22Rv1 (cell line): Measurements from ENCODE around the gene CDC42EP1.
A peak's percentile ranks its signal among the peaks of the same experiment; 100 is the strongest.

ENCODE experiments used
- H3K27ac ChIP-seq: fragments of 450-650 bp; 2 replicates; pipeline ENCODE4 v1.5.1; 2017
- ZFX ChIP-seq: fragments of 450-650 bp; IDR thresholded peaks from 2 replicates; pipeline ENCODE4 v1.6.1; 2017; ENCODE audit warnings: antibody characterized with exemption, borderline replicate concordance
- TF ChIP-seq, protein P1 (sequence below): fragments of 450-650 bp; IDR thresholded peaks from 2 replicates; pipeline ENCODE4 v1.5.1; 2017; ENCODE audit warnings: mild to moderate bottlenecking

CDC42EP1 gene

DNA sequence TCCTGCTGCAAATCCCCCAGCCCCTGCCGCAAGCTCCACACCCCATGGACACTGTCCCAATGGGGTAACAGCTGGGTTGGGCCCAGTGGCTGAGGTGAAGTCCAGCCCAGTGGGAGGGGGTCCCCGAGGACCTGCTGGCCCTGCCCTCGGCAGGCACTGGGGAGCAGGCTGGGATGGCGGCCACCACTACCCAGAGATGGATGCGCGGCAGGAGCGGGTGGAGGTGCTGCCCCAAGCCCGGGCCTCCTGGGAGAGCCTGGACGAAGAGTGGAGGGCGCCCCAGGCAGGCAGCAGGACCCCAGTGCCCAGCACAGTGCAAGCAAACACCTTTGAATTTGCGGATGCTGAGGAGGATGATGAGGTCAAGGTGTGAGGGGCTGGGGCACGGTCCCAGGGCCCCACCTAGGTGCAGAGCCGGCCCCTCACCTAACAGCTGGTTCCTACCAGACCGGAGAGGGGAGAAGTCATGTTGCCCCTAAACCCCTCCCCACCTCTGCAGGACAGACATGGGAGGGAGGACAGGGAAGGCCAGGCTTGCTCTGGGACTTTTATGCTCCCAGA is 8.2 kb downstream of the CDC42EP1 start:
- peak overlapping the region; percentile 74 for H3K27ac ChIP-seq
- no peak for TF ChIP-seq ZFX
- TF ChIP-seq, protein P1, sequence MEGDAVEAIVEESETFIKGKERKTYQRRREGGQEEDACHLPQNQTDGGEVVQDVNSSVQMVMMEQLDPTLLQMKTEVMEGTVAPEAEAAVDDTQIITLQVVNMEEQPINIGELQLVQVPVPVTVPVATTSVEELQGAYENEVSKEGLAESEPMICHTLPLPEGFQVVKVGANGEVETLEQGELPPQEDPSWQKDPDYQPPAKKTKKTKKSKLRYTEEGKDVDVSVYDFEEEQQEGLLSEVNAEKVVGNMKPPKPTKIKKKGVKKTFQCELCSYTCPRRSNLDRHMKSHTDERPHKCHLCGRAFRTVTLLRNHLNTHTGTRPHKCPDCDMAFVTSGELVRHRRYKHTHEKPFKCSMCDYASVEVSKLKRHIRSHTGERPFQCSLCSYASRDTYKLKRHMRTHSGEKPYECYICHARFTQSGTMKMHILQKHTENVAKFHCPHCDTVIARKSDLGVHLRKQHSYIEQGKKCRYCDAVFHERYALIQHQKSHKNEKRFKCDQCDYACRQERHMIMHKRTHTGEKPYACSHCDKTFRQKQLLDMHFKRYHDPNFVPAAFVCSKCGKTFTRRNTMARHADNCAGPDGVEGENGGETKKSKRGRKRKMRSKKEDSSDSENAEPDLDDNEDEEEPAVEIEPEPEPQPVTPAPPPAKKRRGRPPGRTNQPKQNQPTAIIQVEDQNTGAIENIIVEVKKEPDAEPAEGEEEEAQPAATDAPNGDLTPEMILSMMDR: no peak

DNA sequence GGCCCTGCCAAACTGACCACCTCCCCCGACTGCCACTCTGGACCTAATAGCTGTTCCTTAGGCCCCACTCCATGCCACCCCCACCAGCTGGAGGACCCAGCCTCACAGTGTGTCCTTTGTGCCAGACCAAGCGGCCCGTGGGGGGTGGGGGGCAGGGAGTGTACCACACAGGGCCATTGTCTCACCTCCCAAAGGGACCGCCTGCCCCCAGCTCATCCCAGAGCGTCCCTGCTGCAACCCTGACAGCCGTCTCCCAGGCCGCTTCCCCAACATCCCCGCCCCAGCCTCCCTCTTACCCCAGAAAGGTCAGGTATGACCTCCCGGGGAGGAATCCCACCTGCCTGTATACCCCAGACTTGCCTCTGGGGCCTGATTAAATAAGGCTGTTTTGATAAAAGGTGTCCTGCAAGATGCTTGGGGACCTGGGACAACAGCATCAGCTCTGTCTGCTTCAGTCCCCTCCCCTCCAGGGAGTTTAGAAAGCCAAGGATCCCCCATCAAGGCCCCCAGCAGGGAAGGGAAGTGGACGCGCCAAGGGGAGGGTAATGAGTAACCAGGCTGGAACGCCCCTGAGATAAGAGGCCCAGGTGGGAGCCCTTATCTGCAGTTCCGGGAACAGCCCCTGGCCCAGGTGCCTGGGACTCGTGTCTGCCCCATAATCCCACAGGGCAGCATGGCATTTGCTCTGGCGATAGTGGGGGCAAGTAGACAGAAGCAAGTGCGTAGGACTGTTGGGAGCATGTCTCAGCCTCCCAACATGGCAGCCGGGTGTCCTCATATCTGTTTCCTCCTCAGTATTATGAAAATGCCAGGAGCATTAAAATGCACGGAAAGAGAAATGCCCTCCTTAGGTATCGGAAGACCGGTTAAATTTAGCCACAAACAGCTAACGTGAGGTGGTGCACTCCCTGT is 9.0 kb downstream of the CDC42EP1 start:
- TF ChIP-seq, protein P1: no peak
- TF ChIP-seq ZFX: no peak
- peak overlapping the region; percentile 74 for H3K27ac ChIP-seq

DNA sequence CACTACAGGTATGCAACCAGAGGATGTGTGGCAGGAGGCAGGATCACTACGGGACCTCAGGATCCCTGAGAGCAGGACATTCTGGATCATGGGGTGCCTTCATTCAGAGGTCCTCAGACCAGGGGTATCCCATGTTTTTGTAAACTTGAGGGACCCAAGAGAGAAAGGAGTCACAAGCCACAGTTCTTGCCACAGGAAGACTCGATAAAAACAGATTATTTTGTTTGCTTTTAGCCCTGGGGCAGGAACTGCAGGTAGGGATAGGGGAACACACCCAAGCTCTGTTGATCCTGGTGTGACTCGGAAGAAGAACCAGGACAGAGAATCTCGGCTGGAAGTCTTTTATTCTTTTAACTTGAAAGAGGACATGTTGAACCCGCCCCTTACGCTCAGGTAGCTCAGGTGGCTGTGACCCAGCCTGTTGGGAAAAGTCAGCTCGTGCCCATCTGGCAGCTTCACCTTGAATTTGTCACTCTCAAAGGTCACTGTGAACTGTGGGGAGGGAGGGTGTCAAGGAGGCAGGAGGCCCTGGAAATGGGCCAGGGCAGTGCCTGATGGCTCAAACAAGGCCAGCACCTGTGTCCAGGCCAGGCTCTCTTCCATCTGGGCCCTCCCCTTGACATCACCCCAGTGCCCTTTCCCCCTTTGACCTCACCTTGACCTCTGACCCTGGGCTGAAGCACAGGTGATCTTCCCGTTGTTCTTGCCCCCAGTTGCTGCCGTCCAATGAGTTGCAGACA is 9.8 kb downstream of the CDC42EP1 start:
- peak overlapping the region; percentile 74 for H3K27ac ChIP-seq
- TF ChIP-seq ZFX: no peak
- TF ChIP-seq, protein P1: no peak

DNA sequence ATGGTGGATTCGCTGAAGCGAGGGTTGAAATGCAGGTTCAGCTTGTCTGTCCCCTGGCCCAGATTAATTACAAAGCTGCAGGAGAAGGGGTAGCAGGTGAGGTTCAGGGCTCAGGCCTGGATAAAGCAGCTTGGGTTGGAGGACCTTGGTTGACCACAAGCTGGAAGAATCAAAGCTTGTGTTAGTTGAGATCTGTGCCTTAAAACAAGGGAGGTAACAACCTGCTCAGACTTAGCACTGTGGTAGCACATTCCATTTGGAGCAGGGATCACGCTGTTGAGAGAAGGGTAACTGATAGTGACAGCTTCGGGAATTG is 10.3 kb downstream of the CDC42EP1 start:
- no peak for TF ChIP-seq ZFX
- TF ChIP-seq, protein P1: no peak
- peak overlapping the region; percentile 74 for H3K27ac ChIP-seq

DNA sequence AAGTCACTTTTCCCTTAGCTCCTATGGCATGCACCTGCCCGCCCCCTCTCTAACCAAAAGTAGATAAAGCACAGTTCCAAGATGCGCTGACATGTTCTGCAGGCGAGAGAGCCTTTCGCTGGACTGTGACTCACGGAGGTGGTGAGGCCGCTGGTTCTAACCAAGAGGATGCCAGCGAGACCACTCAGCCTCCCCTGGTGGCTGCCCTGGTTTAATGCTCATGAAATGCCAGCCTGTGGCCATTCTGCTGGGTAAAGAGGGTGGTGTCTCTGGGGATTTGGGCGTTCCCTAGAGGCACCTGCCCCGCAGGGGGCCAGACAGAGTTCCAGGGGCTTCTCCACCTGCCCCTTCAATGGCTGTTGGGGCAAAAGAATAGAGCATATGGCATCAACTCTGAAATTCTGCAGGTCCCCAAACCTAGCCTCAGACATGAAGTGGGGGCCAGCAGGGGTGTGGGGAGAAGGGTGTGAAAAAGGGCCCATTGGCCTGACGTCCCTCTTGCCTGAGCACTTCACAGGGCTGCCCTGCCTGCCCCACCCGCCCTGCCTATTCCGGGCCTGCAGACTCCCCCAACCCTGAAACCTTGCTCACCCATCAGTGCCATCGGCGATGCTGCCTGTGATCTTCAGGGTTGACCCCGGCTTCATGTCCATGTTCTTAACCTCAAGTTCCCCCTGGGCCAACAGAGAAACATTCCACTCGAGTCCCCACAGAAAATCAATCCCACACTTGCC is 11.1 kb downstream of the CDC42EP1 start:
- H3K27ac ChIP-seq: peak overlapping the region; percentile 74; the same call in 1 of the 2 replicates
- no peak for TF ChIP-seq ZFX
- TF ChIP-seq, protein P1: peak; percentile 17

DNA sequence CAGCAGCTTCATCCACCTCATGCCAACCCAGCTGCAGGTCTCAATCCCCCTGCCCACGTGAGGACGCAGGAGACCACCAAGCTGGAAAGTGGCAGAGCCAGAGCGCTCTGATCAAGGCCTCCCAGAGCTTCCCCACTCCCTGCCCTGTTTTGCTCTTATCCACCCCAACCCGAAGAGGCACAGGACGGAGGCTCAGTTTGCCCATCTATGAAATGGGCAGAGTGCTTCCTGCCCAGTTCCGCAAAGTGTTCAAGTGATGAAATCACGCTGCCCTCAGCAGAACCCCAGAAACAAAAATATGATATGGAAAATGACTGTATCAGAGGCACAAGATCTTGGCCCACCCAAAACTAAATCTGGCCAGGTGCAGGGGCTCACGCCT is 11.7 kb downstream of the CDC42EP1 start:
- no peak overlapping the region for H3K27ac ChIP-seq
- TF ChIP-seq, protein P1: no peak
- no peak for TF ChIP-seq ZFX
